Smooth muscle cell (in vitro differentiated cells): Measurements from ENCODE around the gene VTI1A. TPM values are rescaled to one million over a fixed set of nuclear protein-coding genes. Genes with fewer than 3 reads are reported as not detected.
A peak's percentile ranks its signal among the peaks of the same experiment; 100 is the strongest.

Source experiments
- DNase-seq: peaks from one replicate; lab custom pipeline; 2025; ENCODE audit not compliant: unreplicated experiment; lab: John Stamatoyannopoulos, UW
- H2AFZ ChIP-seq: fragments of 200-600 bp; sonication (generic); 2 replicates; pipeline ENCODE4 v1.6.0; 2016; ENCODE audit warnings: antibody characterized with exemption, low read depth, mild to moderate bottlenecking
- H3F3A ChIP-seq: fragments of 200-600 bp; sonication (generic); 2 replicates; pipeline ENCODE4 v1.6.0; 2017; ENCODE audit warnings: antibody characterized with exemption, low read depth
- H3K27ac ChIP-seq: fragments of 200-600 bp; sonication (generic); 2 replicates; pipeline ENCODE4 v1.5.1; 2016; ENCODE audit warnings: low read depth, mild to moderate bottlenecking
- H3K27me3 ChIP-seq: fragments of 200-600 bp; sonication (generic); 2 replicates; pipeline ENCODE4 v1.6.1; 2016; ENCODE audit warnings: low read depth, mild to moderate bottlenecking
- H3K36me3 ChIP-seq: fragments of 200-600 bp; sonication (generic); 2 replicates; pipeline ENCODE4 v1.5.1; 2016; ENCODE audit warnings: low read depth
- H3K4me1 ChIP-seq: fragments of 200-600 bp; sonication (generic); 2 replicates; pipeline ENCODE4 v1.5.1; 2016; ENCODE audit warnings: low read depth
- H3K4me2 ChIP-seq: fragments of 200-600 bp; sonication (generic); 2 replicates; pipeline ENCODE4 v1.6.0; 2016; ENCODE audit warnings: mild to moderate bottlenecking
- H3K4me3 ChIP-seq: fragments of 200-600 bp; sonication (generic); 2 replicates; pipeline ENCODE4 v1.5.1; 2016; ENCODE audit warnings: mild to moderate bottlenecking
- H3K79me2 ChIP-seq: fragments of 200-600 bp; sonication (generic); 2 replicates; pipeline ENCODE4 v1.6.0; 2016; ENCODE audit warnings: low read depth, mild to moderate bottlenecking
- H3K9ac ChIP-seq: fragments of 200-600 bp; sonication (generic); 2 replicates; pipeline ENCODE4 v1.6.0; 2016; ENCODE audit warnings: low read depth
- H3K9me3 ChIP-seq: fragments of 200-600 bp; sonication (generic); replicated peaks from 2 replicates; pipeline ENCODE4 v1.5.1; 2016; ENCODE audit warnings: low read depth
- H4K20me1 ChIP-seq: fragments of 200-600 bp; sonication (generic); 2 replicates; pipeline ENCODE4 v1.6.0; 2016; ENCODE audit warnings: low read depth
- WGBS: methylation state at CpG from one replicate; pipeline ENCODE4 v1.1.7; 2016; ENCODE audit warnings: low lambda C conversion rate; 5-methylcytosine and 5-hydroxymethylcytosine counted together
- polyA plus RNA-seq: library from polyadenylated mRNA; unstranded; fragments of >200 nt; fragmentation: Nextera tagmentation; extraction: Ambion mirVana; gene quantifications from 2 replicates; pipeline ENCODE4 v1.2.1, GENCODE V29; 2016
- total RNA-seq: library from RNA; depleted of rRNA; stranded (reverse); fragments of >200 nt; gene quantifications from 2 replicates; pipeline ENCODE4 v1.2.3, GENCODE V29; 2014
- TF ChIP-seq, protein P1 (sequence below): fragments of 200-600 bp; sonication (generic); IDR thresholded peaks from 2 replicates; pipeline ENCODE4 v1.5.1; 2017; ENCODE audit warnings: borderline replicate concordance, mild to moderate bottlenecking, antibody characterized with exemption; ENCODE audit not compliant: insufficient read depth, poor library complexity, severe bottlenecking

VTI1A gene
- total RNA-seq (21.8 and 30.3 TPM in 2 replicates), polyA plus RNA-seq (11.9 and 14.0 TPM in 2 replicates)

GRCh38 chr10:112446855-112447619, at the start of gene VTI1A, which contains the start of gene ZDHHC6:
Gene VTI1A, plus strand, starts transcription at chr10:112447215. Its CDS starts 159 bp downstream, at chr10:112447374.
Gene ZDHHC6, minus strand, starts transcription at chr10:112446914. Its CDS starts 1,478 bp downstream, at chr10:112445436.
- Histone ChIP-seq H3K27me3 (no peaks in the 10 kb centered on the region), H3K9ac (peak within 1 kb of the TSS; percentile 98), H3K27ac (peak within 1 kb of the TSS; percentile 91), H3K9me3 (no peaks in the 10 kb centered on the region), H3K4me1 (peaks cover 13% of the 10 kb centered on the region), H3K36me3 (no peaks in the 10 kb centered on the region), H3K4me3 (peak within 1 kb of the TSS; percentile 97), H4K20me1 (no peaks in the 10 kb centered on the region), H2AFZ (peak within 1 kb of the TSS; percentile 99), H3F3A (no peaks in the 10 kb centered on the region), H3K79me2 (peaks cover 56% of the 10 kb centered on the region), H3K4me2 (peak within 1 kb of the TSS; percentile 98)
- TF ChIP-seq, protein P1, sequence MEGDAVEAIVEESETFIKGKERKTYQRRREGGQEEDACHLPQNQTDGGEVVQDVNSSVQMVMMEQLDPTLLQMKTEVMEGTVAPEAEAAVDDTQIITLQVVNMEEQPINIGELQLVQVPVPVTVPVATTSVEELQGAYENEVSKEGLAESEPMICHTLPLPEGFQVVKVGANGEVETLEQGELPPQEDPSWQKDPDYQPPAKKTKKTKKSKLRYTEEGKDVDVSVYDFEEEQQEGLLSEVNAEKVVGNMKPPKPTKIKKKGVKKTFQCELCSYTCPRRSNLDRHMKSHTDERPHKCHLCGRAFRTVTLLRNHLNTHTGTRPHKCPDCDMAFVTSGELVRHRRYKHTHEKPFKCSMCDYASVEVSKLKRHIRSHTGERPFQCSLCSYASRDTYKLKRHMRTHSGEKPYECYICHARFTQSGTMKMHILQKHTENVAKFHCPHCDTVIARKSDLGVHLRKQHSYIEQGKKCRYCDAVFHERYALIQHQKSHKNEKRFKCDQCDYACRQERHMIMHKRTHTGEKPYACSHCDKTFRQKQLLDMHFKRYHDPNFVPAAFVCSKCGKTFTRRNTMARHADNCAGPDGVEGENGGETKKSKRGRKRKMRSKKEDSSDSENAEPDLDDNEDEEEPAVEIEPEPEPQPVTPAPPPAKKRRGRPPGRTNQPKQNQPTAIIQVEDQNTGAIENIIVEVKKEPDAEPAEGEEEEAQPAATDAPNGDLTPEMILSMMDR = no peak
- DNase-seq = peak; percentile 71
- under 1% methylated on average over 59 of the region's 59 CpGs for WGBS

- Histone ChIP-seq H3K9ac (no peak overlapping the region), H3K79me2 (no peaks in the 10 kb centered on the region), H2AFZ (no peak overlapping the region), H3F3A (no peaks in the 10 kb centered on the region), H3K27me3 (no peaks in the 10 kb centered on the region), H4K20me1 (no peaks in the 10 kb centered on the region), H3K4me3 (no peak overlapping the region), H3K36me3 (no peaks in the 10 kb centered on the region), H3K9me3 (no peaks in the 10 kb centered on the region), H3K4me1 (no peaks in the 10 kb centered on the region), H3K27ac (no peak overlapping the region), H3K4me2 (no peak overlapping the region)
- no peak for DNase-seq
- 73% methylated on average over 2 of the region's 2 CpGs for WGBS
- TF ChIP-seq, protein P1 = no peak
These were observed 49.4 kb upstream of the VTI1A start for GRCh38 chr10:112397592-112397991.

- Histone ChIP-seq H2AFZ (no peak overlapping the region), H4K20me1 (no peaks in the 10 kb centered on the region), H3K27me3 (no peaks in the 10 kb centered on the region), H3K4me1 (no peaks in the 10 kb centered on the region), H3K79me2 (no peaks in the 10 kb centered on the region), H3F3A (no peaks in the 10 kb centered on the region), H3K27ac (no peak overlapping the region), H3K4me3 (no peak overlapping the region), H3K4me2 (no peak overlapping the region), H3K36me3 (no peaks in the 10 kb centered on the region), H3K9ac (no peak overlapping the region), H3K9me3 (no peaks in the 10 kb centered on the region)
- 84% methylated on average over 2 of the region's 2 CpGs for WGBS
- DNase-seq = no peak
- TF ChIP-seq, protein P1 = no peak
These were observed 44.1 kb upstream of the VTI1A start for GRCh38 chr10:112402917-112403316.
